GM18517 (cell line): Measurements from ENCODE around the gene VSNL1.
"Not testable (repeated sequence)": the region's sequence is repeated elsewhere in the genome, so short reads cannot be mapped to it uniquely, and the experiment has no call there.

Source experiments
- ATAC-seq: cut with Tn5 transposase; IDR thresholded peaks from one replicate; pipeline ENCODE4 v1.9.1; 2021; ENCODE audit warnings: mild to moderate bottlenecking, moderate library complexity; ENCODE audit not compliant: unreplicated experiment

Gene VSNL1

GRCh38 chr2:17541531-17541950 is 1.0 kb downstream of the VSNL1 start:
- no peak for ATAC-seq

GRCh38 chr2:17542471-17542870 is 2.0 kb downstream of the VSNL1 start:
- no peak for ATAC-seq

GRCh38 chr2:17543131-17543660 is 2.7 kb downstream of the VSNL1 start:
- ATAC-seq, result no peak

- no peak for ATAC-seq
These were observed 3.4 kb downstream of the VSNL1 start for GRCh38 chr2:17543848-17544247.

DNA sequence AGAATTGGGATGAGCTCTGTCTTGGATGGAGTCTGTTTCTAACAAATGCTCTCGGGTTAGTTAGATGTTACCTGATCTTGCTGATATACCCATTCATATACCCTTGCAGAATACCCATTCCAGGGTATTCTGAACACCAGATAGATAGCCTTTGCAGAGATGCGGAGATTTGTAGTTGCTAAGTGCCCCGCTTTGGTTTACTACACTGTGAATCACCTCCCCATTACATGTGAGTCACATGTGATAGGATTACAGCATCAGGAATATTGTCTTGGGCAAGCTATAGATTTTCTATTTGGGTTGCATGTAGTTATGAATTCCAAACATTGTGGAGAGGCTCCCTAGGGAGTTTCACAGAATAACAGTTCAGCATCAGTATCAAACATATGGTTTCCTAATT is 3.8 kb downstream of the VSNL1 start:
- no peak for ATAC-seq

DNA sequence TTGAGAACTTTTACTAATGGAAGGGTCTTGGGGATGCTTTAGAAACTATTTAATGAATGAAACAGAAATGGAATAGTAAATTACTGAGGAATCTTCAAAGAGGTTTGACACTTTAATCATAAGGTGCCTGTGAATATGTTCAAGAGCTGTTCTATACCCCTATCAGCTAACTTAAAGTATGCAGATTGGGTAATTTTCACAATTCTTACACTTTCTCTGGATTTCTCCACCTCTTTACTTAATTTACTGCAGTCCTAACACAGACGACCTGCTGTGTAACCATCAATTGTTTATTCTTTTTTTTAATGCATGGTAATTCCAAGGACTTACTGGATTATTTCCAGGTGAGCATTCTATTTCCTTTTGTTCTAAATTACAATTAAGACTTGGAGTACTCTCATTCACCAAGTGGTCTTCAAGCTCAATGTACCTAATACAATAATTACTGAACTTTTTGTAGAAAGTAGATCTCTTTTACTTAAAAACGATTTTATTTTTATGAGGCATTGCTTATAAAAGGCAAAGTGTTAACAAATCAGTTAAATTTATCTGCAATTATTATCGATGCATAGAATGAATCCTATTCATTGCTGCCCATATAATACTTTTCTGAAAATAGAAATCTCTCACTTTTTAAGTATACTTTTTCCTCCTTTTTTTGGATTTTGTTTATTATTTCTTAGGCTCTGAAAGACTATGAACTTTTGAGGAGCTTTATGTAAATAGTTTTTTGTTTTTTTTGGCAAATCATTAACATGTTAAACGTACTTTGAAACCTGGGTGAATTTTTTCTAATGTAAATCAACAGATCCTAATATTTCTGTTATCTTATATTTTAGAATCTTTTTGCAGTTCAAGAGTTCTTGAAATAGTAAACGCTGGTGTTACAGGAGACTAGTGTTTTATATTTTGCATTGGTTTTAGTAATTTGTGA is 5.5 kb downstream of the VSNL1 start:
- no peak for ATAC-seq

GRCh38 chr2:17547237-17547636 is 6.7 kb downstream of the VSNL1 start:
- no peak for ATAC-seq

- ATAC-seq, result no peak
These were observed 7.2 kb downstream of the VSNL1 start for GRCh38 chr2:17547737-17548136.

DNA sequence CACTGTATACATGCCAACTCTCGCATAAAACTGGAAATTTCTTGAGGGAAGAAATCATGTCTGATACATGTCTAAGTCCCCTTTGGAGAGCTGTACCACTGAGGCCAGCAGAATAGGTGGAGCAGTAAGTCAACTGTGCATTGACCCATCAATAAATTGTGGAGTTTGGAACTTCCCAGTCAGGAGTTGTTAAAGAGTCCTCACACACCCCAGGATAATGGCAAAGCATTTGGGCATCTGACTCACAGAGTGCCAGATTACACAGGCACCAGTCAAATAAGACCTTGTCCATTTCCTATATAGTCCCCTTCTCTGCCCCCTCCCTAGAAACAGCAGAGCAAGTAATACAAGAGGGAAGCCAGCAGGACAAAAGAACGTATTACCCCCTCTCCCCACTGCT is 10.4 kb downstream of the VSNL1 start:
- ATAC-seq, result no peak

DNA sequence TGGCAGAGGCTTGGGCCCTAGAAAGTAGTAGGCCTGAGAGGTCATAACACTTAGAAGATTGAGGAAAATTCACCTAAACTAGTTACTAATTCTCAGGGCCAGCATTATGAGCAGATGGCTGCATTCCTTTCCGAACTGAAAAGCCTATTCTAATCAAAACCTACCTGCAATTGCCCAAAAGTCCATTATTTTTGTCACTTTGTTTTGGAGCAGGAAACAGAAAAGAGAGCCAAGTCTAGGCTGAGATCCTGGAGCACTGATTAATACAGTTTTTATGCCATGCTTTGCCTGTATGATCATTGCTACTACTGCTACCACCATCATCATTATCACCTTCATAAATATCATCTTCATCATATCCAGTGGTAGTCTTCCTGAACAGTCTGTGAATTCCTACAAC is 14.7 kb downstream of the VSNL1 start:
- no peak for ATAC-seq

DNA sequence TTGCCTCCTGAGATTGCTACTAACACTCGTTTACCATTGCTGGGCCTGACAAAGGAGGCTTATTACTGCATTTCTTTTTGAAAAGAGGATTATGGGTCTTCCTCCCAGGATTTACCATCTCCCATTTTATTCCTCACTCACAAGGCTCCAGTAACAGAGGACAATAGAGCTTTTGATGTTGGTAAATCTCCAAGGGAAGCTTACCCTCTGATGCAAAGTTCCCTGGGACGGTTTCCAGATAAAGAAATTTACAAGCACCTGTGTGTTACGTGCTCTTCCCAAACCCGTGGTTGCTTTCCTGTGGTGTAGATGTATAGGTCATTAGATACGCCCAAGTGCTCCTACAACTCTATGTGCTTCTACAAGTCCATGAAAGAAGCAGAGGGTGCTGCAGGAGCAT is 17.1 kb downstream of the VSNL1 start:
- ATAC-seq, result no peak

DNA sequence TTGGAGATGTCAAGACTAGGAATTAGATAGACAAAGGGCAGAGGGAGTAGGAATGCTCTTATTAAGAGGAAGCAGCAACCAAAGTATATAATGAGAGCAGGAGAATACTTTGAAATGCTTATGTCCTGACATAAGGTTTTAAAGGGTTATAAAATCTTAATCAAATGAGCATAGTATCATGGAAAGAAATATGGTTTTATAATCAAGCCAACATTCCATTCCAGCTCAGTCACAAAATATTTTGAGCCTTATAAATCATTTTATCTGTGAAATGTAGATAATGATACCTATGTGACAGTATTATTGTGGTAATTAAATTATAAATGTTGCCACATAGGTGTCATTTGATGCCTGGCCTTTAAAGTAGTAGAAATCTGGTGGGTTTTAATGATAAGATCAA is 17.6 kb downstream of the VSNL1 start:
- ATAC-seq, result no peak

DNA sequence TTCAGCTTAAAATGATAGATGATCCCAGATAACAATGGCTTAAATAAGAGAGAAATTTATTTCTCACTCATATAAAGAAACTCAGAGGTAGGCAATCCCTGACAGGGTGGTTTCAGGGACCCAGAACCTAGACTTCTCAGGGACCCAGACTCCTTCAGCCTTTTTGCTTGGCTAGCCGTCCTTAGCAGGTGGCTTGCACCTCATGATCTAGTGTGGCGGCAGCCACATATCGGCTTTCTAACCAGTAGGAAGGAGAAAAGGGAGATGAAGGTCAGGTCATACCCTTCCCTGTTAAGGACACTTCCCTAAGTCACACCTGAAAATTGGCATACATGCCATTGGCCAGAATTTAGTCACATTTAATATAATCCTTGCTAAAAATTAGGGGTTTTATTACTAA is 18.4 kb downstream of the VSNL1 start:
- no peak for ATAC-seq

DNA sequence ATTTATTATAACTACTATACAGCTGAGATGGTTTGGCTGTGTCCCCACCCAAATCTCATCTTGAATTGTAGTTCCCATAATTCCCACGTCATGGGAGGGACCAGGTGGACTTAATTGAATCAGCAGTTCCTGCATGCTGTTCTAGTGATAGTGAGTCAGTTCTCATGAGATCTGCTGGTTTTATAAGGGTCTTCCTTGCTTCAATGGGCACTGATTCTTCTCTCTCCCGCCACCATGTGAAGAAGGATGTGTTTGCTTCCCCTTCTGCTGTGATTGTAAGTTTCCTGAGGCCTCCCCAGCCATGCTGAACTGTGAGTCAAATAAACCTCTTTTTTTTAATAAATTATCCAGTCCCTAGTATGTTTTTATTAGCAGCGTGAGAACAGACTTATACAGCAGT is 25.2 kb downstream of the VSNL1 start:
- ATAC-seq, result not testable (repeated sequence)

GRCh38 chr2:17571681-17572080 is 31.2 kb downstream of the VSNL1 start:
- no peak for ATAC-seq

DNA sequence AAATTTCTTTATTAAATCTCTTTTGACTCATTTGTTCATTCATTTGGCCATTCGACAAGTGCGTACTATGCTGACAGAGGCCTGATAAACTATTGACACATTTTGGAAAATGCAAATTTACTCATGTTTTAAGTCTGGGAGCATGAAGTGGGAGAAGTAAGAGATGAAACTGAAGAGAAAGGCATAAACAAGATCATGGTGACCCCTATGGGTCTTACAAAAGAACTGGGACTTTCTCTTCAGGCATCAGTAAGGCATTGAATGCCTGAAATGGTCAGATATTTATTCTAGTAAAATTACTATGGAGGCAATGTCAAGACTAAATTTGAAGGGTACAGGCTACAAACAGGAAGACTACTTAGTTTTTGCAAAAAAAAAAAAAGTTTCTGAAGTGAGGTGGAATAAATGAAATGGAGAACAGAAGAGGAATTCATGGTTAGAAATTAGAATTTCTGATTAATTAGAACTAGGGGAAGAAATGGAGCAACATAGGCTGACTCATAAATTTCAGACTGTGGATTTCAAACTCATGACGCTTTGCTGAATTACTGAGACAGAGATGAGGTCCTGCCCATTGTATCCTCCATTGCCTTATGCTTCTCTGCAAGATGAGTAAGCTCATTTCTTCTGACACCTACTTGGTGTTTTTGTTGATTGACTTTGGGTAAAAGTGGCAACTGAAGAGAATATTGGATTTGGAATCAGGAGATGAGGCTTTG is 32.7 kb downstream of the VSNL1 start:
- no peak for ATAC-seq

- ATAC-seq, result no peak
These were observed 33.3 kb downstream of the VSNL1 start for GRCh38 chr2:17573804-17574175.

- ATAC-seq, result no peak
These were observed 34.0 kb downstream of the VSNL1 start for GRCh38 chr2:17574406-17575073.

DNA sequence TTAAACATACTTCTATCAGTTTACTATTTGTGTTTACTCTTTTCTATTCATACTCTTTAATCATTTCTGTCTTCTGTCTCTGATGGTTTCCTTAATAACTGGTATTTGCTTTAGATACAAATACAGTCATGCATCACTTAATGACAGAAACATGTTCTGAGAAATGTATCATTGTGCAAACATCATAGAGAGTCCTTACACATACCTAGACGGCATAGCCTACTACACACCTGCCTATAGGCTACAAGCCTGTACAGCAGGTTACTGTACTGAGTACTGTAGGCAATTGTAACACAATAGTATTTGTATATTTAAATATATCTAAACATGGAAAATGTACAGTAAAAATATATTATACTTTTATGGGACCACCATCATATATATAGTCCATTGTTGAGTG is 36.3 kb downstream of the VSNL1 start:
- no peak for ATAC-seq

DNA sequence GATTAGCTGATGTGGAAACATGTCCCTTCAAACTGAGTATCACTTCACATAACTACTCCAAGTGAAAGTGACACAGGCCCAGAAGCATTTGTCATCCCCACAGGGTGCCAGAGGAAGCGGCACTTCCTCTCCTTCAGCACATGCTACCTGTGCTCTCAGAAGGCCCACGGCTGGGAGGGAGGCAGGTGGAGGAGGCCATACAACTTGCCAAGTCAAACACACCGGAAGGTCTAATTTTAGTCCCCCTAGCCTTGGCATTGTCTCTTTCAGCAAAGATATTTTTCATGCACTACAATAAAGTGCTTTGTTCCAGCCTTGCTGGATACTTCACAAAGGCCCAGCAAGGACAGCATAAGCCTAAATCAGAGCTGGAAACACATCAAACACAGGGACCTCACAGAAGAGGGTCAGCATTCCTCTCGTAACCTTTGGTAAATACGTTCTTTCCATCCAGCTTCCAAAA is 38.0 kb downstream of the VSNL1 start:
- no peak for ATAC-seq

GRCh38 chr2:17579605-17580318 is 39.3 kb downstream of the VSNL1 start:
- ATAC-seq, result no peak
